ENCODE measurements around the gene CTNNBL1.

Gene CTNNBL1

GRCh38 chr20:37863289-37863688 is 169.5 kb downstream of the CTNNBL1 start:
- DNase-seq, result no peak

- peak; percentile 75 for DNase-seq
These were observed 170.5 kb downstream of the CTNNBL1 start for GRCh38 chr20:37864298-37864697.

- no peak for DNase-seq
These were observed 172.2 kb downstream of the CTNNBL1 start for GRCh38 chr20:37866051-37866450.

GRCh38 chr20:37867289-37868195 is 173.7 kb downstream of the CTNNBL1 start:
- no peak for DNase-seq

- DNase-seq, result no peak
These were observed 175.1 kb downstream of the CTNNBL1 start for GRCh38 chr20:37868851-37869333.

- no peak for DNase-seq
These were observed 175.6 kb downstream of the CTNNBL1 start for GRCh38 chr20:37869334-37869861.

GRCh38 chr20:37870294-37870693 is 176.5 kb downstream of the CTNNBL1 start:
- no peak for DNase-seq

GRCh38 chr20:37871751-37872150 is 177.9 kb downstream of the CTNNBL1 start:
- no peak for DNase-seq

GRCh38 chr20:37872161-37872560 is 178.3 kb downstream of the CTNNBL1 start:
- no peak for DNase-seq

GRCh38 chr20:37873884-37874283 is 180.1 kb downstream of the CTNNBL1 start:
- no peak for DNase-seq

- no peak for DNase-seq
These were observed 181.8 kb downstream of the CTNNBL1 start for GRCh38 chr20:37875460-37876175.

GRCh38 chr20:37876863-37877262 is 183.0 kb downstream of the CTNNBL1 start:
- DNase-seq, result no peak

- DNase-seq, result no peak
These were observed 184.3 kb downstream of the CTNNBL1 start for GRCh38 chr20:37877832-37878772.

- DNase-seq, result no peak
These were observed 185.2 kb downstream of the CTNNBL1 start for GRCh38 chr20:37878835-37879599.

- DNase-seq, result no peak
These were observed 186.0 kb downstream of the CTNNBL1 start for GRCh38 chr20:37879843-37880242.

GRCh38 chr20:37880726-37881591 is 187.1 kb downstream of the CTNNBL1 start:
- peak; percentile 15 for DNase-seq

GRCh38 chr20:37881601-37882343 is 187.9 kb downstream of the CTNNBL1 start:
- no peak for DNase-seq

GRCh38 chr20:37882961-37883712 is 189.3 kb downstream of the CTNNBL1 start:
- no peak for DNase-seq

GRCh38 chr20:37885042-37885441 is 191.2 kb downstream of the CTNNBL1 start:
- no peak for DNase-seq
